H1 (cell line): ENCODE measurements around the gene TRIOBP. TPM values are rescaled to one million over a fixed set of nuclear protein-coding genes. Genes with fewer than 3 reads are reported as not detected.

Experiments used
- CTCF ChIA-PET: fragments of 300-600 bp; sonication (Branson Sonifier 250); formaldehyde crosslinking; loops from one replicate; lab custom pipeline; 2021; ENCODE audit not compliant: partially characterized antibody; lab: Charles Lee
- POLR2A ChIA-PET: fragments of 300-600 bp; sonication (Branson Sonifier 250); formaldehyde crosslinking; loops from one replicate; lab custom pipeline; 2021; ENCODE audit warnings: inconsistent platforms; ENCODE audit not compliant: partially characterized antibody; lab: Charles Lee
- DNase-seq, 2 experiments: peaks; one replicate each; pipeline versions ENCODE4 v3.0.0 to v3.0.0-alpha.2; 2010 to 2022; ENCODE audit warnings: low spot score in 2 of 2, low read depth in 1 of 2, mixed read lengths in 1 of 2
- FAIRE-seq: peaks from 2 replicates; lab custom pipeline; 2011; peaks lifted over from hg19 to GRCh38; lab: Jason Lieb, UNC
- H2AFZ ChIP-seq: 2 replicates; pipeline ENCODE4 v1.8.1; 2012; ENCODE audit warnings: low read length, inconsistent platforms
- H2AK5ac ChIP-seq: 2 replicates; pipeline ENCODE4 v1.6.1; 2013; ENCODE audit warnings: low read depth, low read length
- H2BK120ac ChIP-seq: replicated peaks from 2 replicates; pipeline ENCODE3; 2013; ENCODE audit warnings: low read depth, low read length, inconsistent platforms
- H2BK12ac ChIP-seq: 2 replicates; pipeline ENCODE4 v1.6.1; 2013; ENCODE audit warnings: low read depth, low read length
- H2BK15ac ChIP-seq: 2 replicates; pipeline ENCODE4 v1.6.1; 2013; ENCODE audit warnings: low read length
- H2BK20ac ChIP-seq: 2 replicates; pipeline ENCODE4 v1.6.1; 2013; ENCODE audit warnings: low read length
- H2BK5ac ChIP-seq: 2 replicates; pipeline ENCODE4 v1.6.1; 2013; ENCODE audit warnings: low read depth, low read length
- H3K14ac ChIP-seq: 2 replicates; pipeline ENCODE4 v1.6.1; 2013; ENCODE audit warnings: inconsistent platforms; ENCODE audit not compliant: insufficient read length
- H3K18ac ChIP-seq: 2 replicates; pipeline ENCODE4 v1.6.1; 2013; ENCODE audit warnings: low read length; ENCODE audit errors: extremely low read depth
- H3K23ac ChIP-seq: 2 replicates; pipeline ENCODE4 v1.6.1; 2013; ENCODE audit warnings: inconsistent platforms; ENCODE audit not compliant: insufficient read length
- H3K23me2 ChIP-seq: 2 replicates; pipeline ENCODE4 v1.6.1; 2013; ENCODE audit warnings: low read depth, low read length
- H3K27ac ChIP-seq: 2 replicates; pipeline ENCODE4 v1.6.1; 2011; ENCODE audit warnings: low read depth, low read length, inconsistent platforms
- H3K27me3 ChIP-seq, 4 experiments: replicated peaks in 1 of 4; 1 replicate in 1 of 4; 2 replicates in 3 of 4; pipeline versions ENCODE4 v1.6.1 to v1.8.1; 2011 to 2013; ENCODE audit warnings: low read length in 3 of 4, mild to moderate bottlenecking in 3 of 4, inconsistent platforms in 2 of 4, mixed read lengths in 2 of 4, moderate library complexity in 1 of 4; ENCODE audit not compliant: control insufficient read depth in 3 of 4, insufficient read depth in 3 of 4; ENCODE audit errors: extremely low read depth in 1 of 4
- H3K36me3 ChIP-seq, 4 experiments: 2 replicates each; pipeline versions ENCODE4 v1.6.1 to v1.8.1; 2011 to 2013; ENCODE audit warnings: mild to moderate bottlenecking in 4 of 4, low read length in 3 of 4, moderate library complexity in 2 of 4, control low read depth in 1 of 4, inconsistent platforms in 1 of 4; ENCODE audit not compliant: insufficient read depth in 4 of 4, control insufficient read depth in 2 of 4
- H3K4ac ChIP-seq: replicated peaks from 2 replicates; pipeline ENCODE3; 2013; ENCODE audit warnings: low read length, low read depth, mixed read lengths, inconsistent platforms; ENCODE audit not compliant: insufficient read length
- H3K4me1 ChIP-seq, 4 experiments: replicated peaks in 1 of 4; 1 replicate in 1 of 4; 2 replicates in 3 of 4; pipeline versions ENCODE4 v1.6.1 to v1.8.1; 2011 to 2013; ENCODE audit warnings: low read length in 3 of 4, inconsistent platforms in 2 of 4, mixed read lengths in 1 of 4; ENCODE audit not compliant: insufficient read depth in 4 of 4, control insufficient read depth in 3 of 4
- H3K4me2 ChIP-seq, 2 experiments: 2 replicates each; pipeline versions ENCODE4 v1.6.1 to v1.8.1; 2011 to 2013; ENCODE audit warnings: low read depth in 2 of 2, low read length in 2 of 2, control low read depth in 1 of 2, inconsistent platforms in 1 of 2, mild to moderate bottlenecking in 1 of 2; ENCODE audit not compliant: insufficient read depth in 1 of 2
- H3K4me3 ChIP-seq, 4 experiments: fragments of 200-600, 300-600 bp in 1 of 4; sonication (generic), shearing (Covaris generic), sonication (Bioruptor Twin) in 1 of 4; 2 replicates each; pipeline versions ENCODE4 v1.5.1 to v1.8.1; 2011 to 2016; ENCODE audit warnings: low read length in 4 of 4, low read depth in 3 of 4, control low read depth in 2 of 4, inconsistent platforms in 2 of 4, mild to moderate bottlenecking in 2 of 4, mixed read lengths in 1 of 4, moderate library complexity in 1 of 4; ENCODE audit not compliant: insufficient read depth in 2 of 4; ENCODE audit errors: extremely low read depth in 1 of 4
- H3K56ac ChIP-seq: replicated peaks from 2 replicates; pipeline ENCODE3; 2013; ENCODE audit warnings: low read depth, mild to moderate bottlenecking, mixed read lengths, low read length, inconsistent platforms; ENCODE audit not compliant: insufficient read length
- H3K79me1 ChIP-seq: 2 replicates; pipeline ENCODE4 v1.6.1; 2013; ENCODE audit warnings: low read depth, low read length, control low read depth
- H3K79me2 ChIP-seq, 2 experiments: 2 replicates each; pipeline versions ENCODE4 v1.6.1 to v1.8.1; 2012 to 2013; ENCODE audit warnings: low read length in 2 of 2, mild to moderate bottlenecking in 2 of 2, inconsistent platforms in 1 of 2; ENCODE audit not compliant: insufficient read depth in 2 of 2, control insufficient read depth in 1 of 2
- H3K9ac ChIP-seq, 4 experiments: replicated peaks in 1 of 4; 1 replicate in 1 of 4; 2 replicates in 3 of 4; pipeline versions ENCODE4 v1.6.1 to v1.8.1; 2011 to 2013; ENCODE audit warnings: low read depth in 3 of 4, low read length in 3 of 4, control low read depth in 2 of 4, mild to moderate bottlenecking in 2 of 4, moderate library complexity in 2 of 4, inconsistent platforms in 1 of 4; ENCODE audit errors: extremely low read depth in 1 of 4
- H3K9me3 ChIP-seq, 2 experiments: 2 replicates each; pipeline versions ENCODE4 v1.6.1 to v1.8.1; 2012 to 2013; ENCODE audit warnings: mild to moderate bottlenecking in 2 of 2, moderate library complexity in 2 of 2, control low read depth in 1 of 2, inconsistent platforms in 1 of 2, low read depth in 1 of 2, low read length in 1 of 2, mixed read lengths in 1 of 2; ENCODE audit not compliant: insufficient read depth in 2 of 2
- H4K20me1 ChIP-seq, 2 experiments: replicated peaks in 1 of 2; 2 replicates each; pipeline versions ENCODE3 to v1.8.1; 2011 to 2013; ENCODE audit warnings: inconsistent platforms in 2 of 2, low read length in 2 of 2, mild to moderate bottlenecking in 1 of 2; ENCODE audit not compliant: insufficient read depth in 2 of 2, control insufficient read depth in 1 of 2
- H4K5ac ChIP-seq: 2 replicates; pipeline ENCODE4 v1.6.1; 2013; ENCODE audit warnings: low read length, low read depth, mixed read lengths, inconsistent platforms; ENCODE audit not compliant: insufficient read length
- H4K8ac ChIP-seq: 2 replicates; pipeline ENCODE4 v1.8.0; 2013; ENCODE audit warnings: mild to moderate bottlenecking, moderate library complexity, low read length, inconsistent platforms; ENCODE audit not compliant: insufficient read depth; ENCODE audit errors: extremely low read depth
- H4K91ac ChIP-seq: replicated peaks from 2 replicates; pipeline ENCODE3; 2013; ENCODE audit warnings: low read length, mixed read lengths, inconsistent platforms; ENCODE audit not compliant: insufficient read length
- BRCA1 ChIP-seq: IDR thresholded peaks from 2 replicates; pipeline ENCODE4 v1.6.1; 2012; ENCODE audit warnings: low read depth, low read length, improper control_type of control experiment
- EZH2 ChIP-seq: fragments of 200-600 bp; sonication (generic); IDR thresholded peaks from 2 replicates; pipeline ENCODE4 v1.7.1; 2012; ENCODE audit warnings: low read depth, mild to moderate bottlenecking, moderate library complexity, low read length, inconsistent platforms; ENCODE audit not compliant: severe bottlenecking
- GABPA ChIP-seq: IDR thresholded peaks from 2 replicates; pipeline ENCODE4 v1.6.1; 2011; ENCODE audit warnings: mild to moderate bottlenecking, low read length, moderate library complexity, borderline replicate concordance; ENCODE audit not compliant: insufficient read depth
- KDM5A ChIP-seq: fragments of 200-600 bp; IDR thresholded peaks from 2 replicates; pipeline ENCODE4 v1.7.1; 2012; ENCODE audit warnings: mild to moderate bottlenecking, low read length, inconsistent platforms, mixed read lengths
- MAFK ChIP-seq: IDR thresholded peaks from 2 replicates; pipeline ENCODE4 v1.6.1; 2012; ENCODE audit warnings: low read depth, mild to moderate bottlenecking, improper control_type of control experiment, low read length
- RAD21 ChIP-seq, 2 experiments: IDR thresholded peaks in 1 of 2; conservative IDR thresholded peaks in 1 of 2; 2 replicates each; pipeline ENCODE4 v1.6.1; 2011; ENCODE audit warnings: low read depth in 2 of 2, low read length in 2 of 2, improper control_type of control experiment in 1 of 2, inconsistent platforms in 1 of 2, mild to moderate bottlenecking in 1 of 2, moderate library complexity in 1 of 2
- RFX5 ChIP-seq: IDR thresholded peaks from 2 replicates; pipeline ENCODE4 v1.6.1; 2011; ENCODE audit warnings: low read depth, low read length, improper control_type of control experiment, borderline replicate concordance
- SIRT6 ChIP-seq: IDR thresholded peaks from one replicate; pipeline ENCODE4 v1.7.1; 2012; ENCODE audit warnings: low read length, inconsistent platforms
- SP1 ChIP-seq: IDR thresholded peaks from 2 replicates; pipeline ENCODE4 v1.6.1; 2011; ENCODE audit warnings: low read depth, low read length
- SP4 ChIP-seq: IDR thresholded peaks from 2 replicates; pipeline ENCODE4 v1.6.1; 2012; ENCODE audit warnings: low read length, inconsistent platforms
- TAF1 ChIP-seq: IDR thresholded peaks from 2 replicates; pipeline ENCODE4 v1.6.1; 2011; ENCODE audit warnings: mild to moderate bottlenecking, low read depth, low read length
- WGBS, 2 experiments: shearing (Covaris generic) in 1 of 2; methylation state at CpG; one replicate each; pipeline versions ENCODE4 v1.1.6 to v1.1.7; 2013 to 2015; ENCODE audit warnings: low lambda C conversion rate in 2 of 2, mixed read lengths in 2 of 2, inconsistent platforms in 1 of 2, low coverage in 1 of 2, missing lambda C conversion rate in 1 of 2; ENCODE audit not compliant: insufficient replicate concordance in 2 of 2, insufficient coverage in 1 of 2, insufficient read length in 1 of 2; ENCODE audit errors: extremely low coverage in 1 of 2, missing lambda C conversion rate in 1 of 2; 5-methylcytosine and 5-hydroxymethylcytosine counted together
- polyA plus RNA-seq, 7 experiments: library from polyadenylated mRNA; depleted of rRNA in 3 of 7; stranded (reverse) in 5 of 7; unstranded in 2 of 7; fragments of >200 nt in 5 of 7; fragments of 200-250 nt in 2 of 7; gene quantifications; 1 replicate in 5 of 7; 2 replicates in 1 of 7; 4 replicates in 1 of 7; pipeline versions ENCODE4 v1.2.1 to v1.2.3, GENCODE V29; 2011 to 2013; ENCODE audit warnings: missing spikeins in 2 of 7, mixed read lengths in 2 of 7
- total RNA-seq: library from RNA; stranded (reverse); fragmentation: NEBNext Ultra II Directional; extraction: Animal tissue kit (Norgen Biotek cat#: 25700); gene quantifications from 2 replicates; pipeline ENCODE4 v1.2.1, GENCODE V29; 2021
- TF ChIP-seq, protein P1 (sequence below), 3 experiments: IDR thresholded peaks; 1 replicate in 2 of 3; 2 replicates in 1 of 3; pipeline versions ENCODE4 v1.5.1 to v1.6.1; 2011; ENCODE audit warnings: low read length in 3 of 3, mild to moderate bottlenecking in 3 of 3, inconsistent platforms in 2 of 3, low read depth in 1 of 3, moderate library complexity in 1 of 3; ENCODE audit not compliant: insufficient read depth in 1 of 3; ENCODE audit errors: control extremely low read depth in 1 of 3

TRIOBP gene
- total and polyA plus RNA-seq, 2 of the 8 experiments (the other 6 are each of a cell fraction or from before 2014, with no cell fraction given) = 18.2 to 27.3 TPM

DNA sequence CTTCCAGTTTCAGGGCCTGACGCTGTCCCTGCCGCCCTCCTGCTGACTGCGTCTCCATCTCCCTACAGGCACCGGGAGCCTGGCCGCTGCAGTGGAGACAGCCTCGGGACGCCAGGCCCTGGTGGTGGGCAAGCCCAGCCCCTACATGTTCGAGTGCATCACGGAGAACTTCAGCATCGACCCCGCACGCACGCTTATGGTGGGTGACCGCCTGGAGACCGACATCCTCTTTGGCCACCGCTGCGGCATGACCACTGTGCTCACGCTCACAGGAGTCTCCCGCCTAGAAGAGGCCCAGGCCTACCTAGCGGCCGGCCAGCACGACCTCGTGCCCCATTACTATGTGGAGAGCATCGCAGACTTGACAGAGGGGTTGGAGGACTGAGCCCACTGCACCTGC lies 31.4 kb upstream of the TRIOBP start:
- Histone ChIP-seq H3K18ac (no peak overlapping the region), H2BK15ac (no peak overlapping the region), H3K9ac (no peak overlapping the region), H3K4me3 (no peak overlapping the region), H4K20me1 (peaks cover 16 to 36% of the 10 kb centered on the region in 2 experiments), H2BK120ac (no peak overlapping the region), H4K5ac (no peak overlapping the region), H3K27ac (no peak overlapping the region), H3K79me2 (peaks cover 12 to 43% of the 10 kb centered on the region in 2 experiments; a peak in 3 of 4 replicates), H2BK12ac (no peak overlapping the region), H3K56ac (no peak overlapping the region), H4K91ac (no peak overlapping the region), H3K9me3 (no peaks in the 10 kb centered on the region), H2AFZ (no peak overlapping the region), H3K4me2 (no peak overlapping the region), H2AK5ac (no peak overlapping the region), H2BK5ac (no peak overlapping the region), H3K4me1 (peaks cover 0 to 5% (median under 1%) of the 10 kb centered on the region in 4 experiments; a peak in 2 of 7 replicates), H4K8ac (no peak overlapping the region), H3K36me3 (peaks cover 2 to 16% (median 8%) of the 10 kb centered on the region in 4 experiments; a peak in 5 of 8 replicates), H3K27me3 (no peaks in the 10 kb centered on the region), H2BK20ac (no peak overlapping the region), H3K23ac (no peak overlapping the region), H3K23me2 (no peaks in the 10 kb centered on the region), H3K14ac (no peak overlapping the region), H3K4ac (no peak overlapping the region), H3K79me1 (peaks cover 22% of the 10 kb centered on the region)
- ChIA-PET CTCF (interaction anchor here (1.5 to 12.1 kb wide), 2 partner anchors 24 to 103 kb away, joined by 3 to 165 read pairs; partner anchors contain the start of gene SH3BP1), POLR2A (no interaction called here)
- no peak for FAIRE-seq
- 96% methylated on average over 23 of the region's 24 CpGs; no CpG with 5 or more reads in 1 of the 2 experiments for WGBS, 2 experiments
- no peak for DNase-seq
- TF ChIP-seq RFX5 = no peak
- no peak for TF ChIP-seq RAD21 (IDR thresholded peaks at IDR 0.05 in 1 of 2, conservative IDR thresholded peaks at IDR 0.05 in 1 of 2; ENCODE audit: low read depth in 2 of 2, low read length in 2 of 2)
- no peak for TF ChIP-seq EZH2
- no peak for TF ChIP-seq SP1
- TF ChIP-seq, protein P1, sequence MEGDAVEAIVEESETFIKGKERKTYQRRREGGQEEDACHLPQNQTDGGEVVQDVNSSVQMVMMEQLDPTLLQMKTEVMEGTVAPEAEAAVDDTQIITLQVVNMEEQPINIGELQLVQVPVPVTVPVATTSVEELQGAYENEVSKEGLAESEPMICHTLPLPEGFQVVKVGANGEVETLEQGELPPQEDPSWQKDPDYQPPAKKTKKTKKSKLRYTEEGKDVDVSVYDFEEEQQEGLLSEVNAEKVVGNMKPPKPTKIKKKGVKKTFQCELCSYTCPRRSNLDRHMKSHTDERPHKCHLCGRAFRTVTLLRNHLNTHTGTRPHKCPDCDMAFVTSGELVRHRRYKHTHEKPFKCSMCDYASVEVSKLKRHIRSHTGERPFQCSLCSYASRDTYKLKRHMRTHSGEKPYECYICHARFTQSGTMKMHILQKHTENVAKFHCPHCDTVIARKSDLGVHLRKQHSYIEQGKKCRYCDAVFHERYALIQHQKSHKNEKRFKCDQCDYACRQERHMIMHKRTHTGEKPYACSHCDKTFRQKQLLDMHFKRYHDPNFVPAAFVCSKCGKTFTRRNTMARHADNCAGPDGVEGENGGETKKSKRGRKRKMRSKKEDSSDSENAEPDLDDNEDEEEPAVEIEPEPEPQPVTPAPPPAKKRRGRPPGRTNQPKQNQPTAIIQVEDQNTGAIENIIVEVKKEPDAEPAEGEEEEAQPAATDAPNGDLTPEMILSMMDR (IDR thresholded peaks at IDR 0.05; ENCODE audit: control extremely low read depth in 1 of 3, insufficient read depth in 1 of 3, low read depth in 1 of 3, low read length in 3 of 3) = no peak
- TF ChIP-seq BRCA1 = no peak
- no peak for TF ChIP-seq MAFK
- TF ChIP-seq GABPA = no peak
- TF ChIP-seq SIRT6 = no peak
- TF ChIP-seq TAF1 = no peak
- TF ChIP-seq KDM5A = no peak
- TF ChIP-seq SP4 = no peak
